HCEC 1CT (cell line): ENCODE data around the gene BAZ1B.
"Not testable (repeated sequence)": the region's sequence is repeated elsewhere in the genome, so short reads cannot be mapped to it uniquely, and the experiment has no call there.

ENCODE experiments used
- DNase-seq: peaks from one replicate; pipeline ENCODE4 v3.0.0-alpha.2; 2017

Gene BAZ1B

DNA sequence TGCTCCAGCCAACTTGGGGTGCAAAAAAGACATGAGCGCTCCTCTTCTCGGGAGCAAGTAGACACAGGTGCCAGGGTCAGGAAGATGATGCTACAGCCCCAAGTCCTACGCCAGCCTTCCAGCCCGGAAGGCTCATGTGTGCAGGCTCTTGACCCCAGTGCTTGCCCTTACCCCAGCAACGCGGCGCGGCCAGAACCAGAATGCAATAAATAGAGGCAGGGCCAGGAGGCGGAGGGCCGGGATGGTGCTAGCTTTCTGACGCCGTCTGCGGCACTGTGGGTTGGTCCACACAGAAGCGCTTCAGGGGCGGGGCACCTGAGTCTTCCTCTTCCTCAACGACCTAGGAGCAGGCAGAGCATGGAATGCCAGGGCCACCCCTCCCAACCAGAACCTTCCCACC is 15.0 kb upstream of the BAZ1B start:
- DNase-seq, result no peak

DNA sequence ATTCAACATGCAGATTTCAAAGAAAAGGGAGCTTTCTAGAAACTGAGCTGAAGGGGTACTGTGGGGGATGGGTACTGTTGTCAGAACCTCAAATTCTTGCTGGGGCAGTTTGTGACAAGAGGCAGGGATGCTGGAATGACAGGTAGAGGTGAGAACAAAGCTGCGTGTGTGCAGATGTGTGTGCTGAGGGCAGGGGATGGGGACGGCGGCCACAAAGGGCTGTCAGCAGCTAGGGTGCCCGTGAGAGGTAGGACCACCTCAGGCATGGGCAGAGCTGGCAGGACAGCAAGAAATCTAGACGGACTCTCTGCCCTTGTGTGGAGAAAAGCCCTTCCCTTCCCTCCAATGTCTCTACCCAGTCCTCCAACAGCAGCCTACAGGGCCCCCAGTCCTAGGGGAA is 14.4 kb upstream of the BAZ1B start:
- no peak for DNase-seq

DNA sequence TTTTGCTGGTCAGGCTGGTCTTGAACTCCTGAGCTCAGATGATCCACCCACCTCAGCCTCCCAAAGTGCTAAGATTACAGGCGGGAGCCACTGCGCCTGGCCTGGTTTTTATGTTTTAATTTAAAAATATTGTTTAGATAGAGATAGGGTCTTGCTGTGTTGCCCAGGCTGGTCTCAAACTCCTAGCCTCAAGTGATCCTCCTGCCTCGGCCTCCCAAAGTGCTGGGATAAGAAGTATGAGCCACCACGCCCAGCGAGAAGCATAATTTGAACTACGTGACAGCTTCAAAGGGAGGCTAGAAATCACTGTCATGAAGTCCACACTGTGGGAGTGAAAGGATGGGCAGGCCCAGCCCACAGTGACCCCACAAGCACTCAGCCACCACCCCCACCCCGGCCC is 13.8 kb upstream of the BAZ1B start:
- DNase-seq, result not testable (repeated sequence)

DNA sequence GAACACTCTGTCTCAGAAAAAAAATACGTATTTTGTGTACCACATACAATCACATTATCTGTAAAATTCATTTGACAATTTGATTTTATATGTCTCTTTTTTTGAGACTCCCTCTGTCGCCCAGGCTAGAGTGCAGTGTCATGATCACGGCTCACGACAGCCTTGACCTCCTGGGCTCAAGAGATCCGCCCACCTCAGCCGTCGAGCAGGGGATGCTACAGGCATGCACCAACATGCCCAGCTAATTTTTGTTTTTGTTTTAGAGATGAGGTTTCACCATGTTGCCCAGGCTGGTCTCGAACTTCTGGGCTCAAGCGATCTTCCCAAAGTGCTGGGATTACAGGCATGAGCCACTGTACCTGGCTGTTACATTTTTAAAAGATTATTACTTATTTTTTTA is 11.6 kb upstream of the BAZ1B start:
- DNase-seq, result no peak

DNA sequence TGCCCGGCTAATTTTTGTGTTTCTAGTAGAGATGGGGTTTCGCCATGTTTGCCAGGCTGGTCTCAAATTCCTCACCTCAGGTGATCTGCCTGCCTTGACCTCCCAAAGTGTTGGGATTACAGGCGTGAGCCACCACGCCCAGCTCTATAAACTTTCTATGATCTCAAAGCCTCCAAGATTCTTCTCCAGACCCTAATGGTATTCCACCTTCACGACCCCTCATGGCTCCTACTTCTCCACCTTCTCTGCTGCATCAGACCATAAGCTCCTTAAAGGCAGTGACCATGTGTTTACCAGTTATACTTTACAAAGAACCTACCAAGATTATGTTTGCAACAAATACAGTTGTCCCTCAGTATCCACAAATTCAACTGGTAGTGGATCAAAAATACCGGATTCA is 10.1 kb upstream of the BAZ1B start:
- no peak for DNase-seq

DNA sequence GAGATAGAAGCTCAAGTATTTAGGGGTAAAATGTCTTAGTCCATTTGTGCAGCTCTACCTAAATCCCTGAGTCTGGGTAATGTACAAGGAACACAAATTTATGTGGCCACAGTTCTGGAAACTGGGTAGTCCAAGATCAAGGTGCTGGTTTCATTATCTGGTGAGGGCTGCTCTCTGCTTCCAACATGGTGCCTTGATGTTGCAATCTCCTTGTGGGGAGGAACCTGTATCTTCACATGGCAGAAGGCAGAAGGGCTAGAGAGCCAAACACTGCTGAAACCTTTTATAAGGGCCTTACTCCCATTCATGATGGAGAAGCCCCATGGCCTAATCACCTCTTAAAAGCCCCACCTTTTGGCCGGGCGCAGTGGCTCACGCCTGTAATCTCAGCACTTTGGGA is 8.7 kb upstream of the BAZ1B start:
- DNase-seq, result no peak

DNA sequence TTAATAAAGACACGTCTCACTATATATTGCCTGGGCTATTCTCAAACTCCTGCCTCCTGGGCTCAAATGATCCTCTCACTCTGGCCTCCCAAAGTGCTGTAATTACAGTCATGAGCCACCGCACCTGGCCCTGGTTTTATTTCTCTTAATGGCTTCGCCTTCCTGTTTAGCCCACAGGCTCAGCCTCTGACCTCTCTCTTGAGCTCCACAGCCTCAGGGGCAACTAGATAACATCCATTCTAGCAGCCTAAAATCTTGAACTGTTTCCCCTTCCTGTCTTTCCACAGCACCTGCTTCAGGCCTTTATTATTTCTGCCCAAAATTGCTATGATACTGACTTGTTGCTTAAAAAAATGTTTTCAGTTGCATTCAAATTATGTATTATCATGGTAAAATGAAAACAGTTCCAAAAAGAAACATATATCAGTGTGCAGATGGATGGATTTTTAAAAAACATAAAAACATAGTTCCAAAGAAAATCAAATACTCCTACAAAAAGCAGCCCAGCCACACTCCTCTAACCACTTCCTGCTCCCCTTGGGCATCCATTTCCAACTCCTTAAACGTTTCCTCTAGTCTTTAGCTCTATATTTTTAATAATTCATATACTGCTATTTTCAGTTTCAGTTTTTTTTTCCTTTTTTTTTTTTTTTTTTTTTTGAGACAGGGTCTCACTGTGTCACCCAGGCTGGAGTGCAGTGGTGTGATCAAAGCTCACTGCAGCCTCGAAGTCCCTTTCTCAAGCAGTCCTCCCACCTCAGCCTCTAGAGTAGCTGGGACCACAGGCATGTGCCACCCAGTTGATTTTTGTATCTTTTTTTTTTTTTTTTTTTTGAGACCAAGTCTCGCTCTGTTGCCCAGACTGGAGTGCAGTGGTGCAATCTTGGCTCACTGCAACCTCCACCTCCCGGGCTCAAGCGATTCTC is 5.1 kb upstream of the BAZ1B start:
- no peak for DNase-seq

DNA sequence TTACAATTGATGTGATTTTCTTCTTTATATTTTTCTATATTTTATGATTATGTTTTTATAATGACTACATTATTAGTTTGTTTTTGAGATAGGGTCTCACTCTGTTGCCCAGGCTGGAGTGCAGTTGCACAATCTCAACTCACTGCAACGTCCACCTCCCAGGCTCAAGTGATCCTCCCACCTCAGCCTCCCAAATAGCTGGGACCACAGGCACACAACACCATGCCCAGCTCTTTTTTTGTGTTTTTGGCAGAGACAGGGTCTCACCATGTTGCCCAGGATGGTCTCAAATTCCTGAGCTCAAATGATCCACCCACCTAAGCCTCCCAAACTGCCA is 4.0 kb upstream of the BAZ1B start:
- not testable (repeated sequence) for DNase-seq

DNA sequence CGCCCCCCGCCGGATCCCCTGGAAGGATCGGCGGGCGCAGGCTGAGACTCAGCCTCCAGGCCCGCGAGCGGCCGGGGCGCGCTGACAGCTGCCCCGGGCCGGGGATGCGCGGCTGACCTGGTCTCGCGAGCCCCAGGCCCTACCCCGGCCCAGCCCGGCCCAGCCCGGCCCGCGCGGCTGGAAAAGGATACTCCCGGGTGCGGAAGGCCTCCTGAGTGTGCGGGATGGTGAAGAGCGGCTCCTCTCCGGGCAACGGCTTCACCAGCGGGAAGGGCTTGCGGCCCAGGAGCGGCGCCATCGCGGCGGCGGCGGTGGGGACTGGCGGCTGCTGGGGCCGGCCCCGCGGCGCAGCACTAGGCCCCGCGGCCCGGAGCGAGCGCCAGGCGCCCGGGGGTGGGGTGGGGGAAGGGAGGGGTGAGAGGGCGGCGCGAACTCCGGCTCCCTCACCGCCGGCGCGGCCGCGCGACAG is 423 bp downstream of the BAZ1B start:
- peak; percentile 45 for DNase-seq

DNA sequence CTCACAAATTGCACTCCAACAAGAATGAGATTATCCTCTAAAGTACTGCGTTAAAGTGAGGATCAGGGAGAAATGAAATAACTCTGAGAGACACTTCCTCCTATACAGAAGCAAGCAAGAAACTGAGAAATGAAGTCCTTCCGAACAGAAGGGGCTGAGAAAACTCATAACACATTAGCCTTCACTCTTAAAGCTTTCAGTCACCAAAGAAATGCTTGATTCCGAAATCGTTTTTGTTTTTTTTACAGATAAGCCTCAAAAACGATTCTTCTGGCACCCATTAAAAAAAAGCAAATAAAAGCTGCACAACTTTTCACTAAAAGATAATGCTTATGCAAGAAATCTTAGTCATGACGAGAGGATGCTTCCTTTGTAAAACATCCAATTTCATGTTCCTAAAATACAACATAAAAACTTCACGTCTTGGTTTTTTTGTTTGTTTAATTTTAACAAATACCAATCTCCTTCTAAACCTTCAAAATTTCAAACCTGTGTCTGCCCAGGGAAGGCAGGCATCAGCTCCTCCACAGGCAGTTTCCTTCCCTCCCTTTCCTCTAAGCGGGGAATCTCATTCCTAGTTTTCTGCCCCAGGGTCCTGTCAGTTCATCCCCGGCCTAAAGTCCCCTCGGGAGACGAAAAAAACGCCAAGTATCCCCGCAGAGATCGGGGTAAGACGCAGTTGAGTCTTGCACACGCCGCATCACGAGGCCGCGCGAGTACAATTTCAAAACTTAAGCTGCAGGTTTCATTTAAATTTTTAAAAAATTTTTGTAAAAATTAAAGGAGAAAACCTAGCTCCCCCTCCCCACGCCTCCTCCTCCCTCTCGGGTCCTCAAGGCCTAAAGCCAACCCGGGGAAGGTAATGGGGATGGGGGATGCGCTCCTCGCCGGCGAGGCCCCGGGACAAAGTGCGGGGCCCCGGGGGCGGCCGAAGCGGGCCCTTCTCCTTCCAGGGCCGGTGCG is 1.1 kb downstream of the BAZ1B start:
- DNase-seq, result no peak

DNA sequence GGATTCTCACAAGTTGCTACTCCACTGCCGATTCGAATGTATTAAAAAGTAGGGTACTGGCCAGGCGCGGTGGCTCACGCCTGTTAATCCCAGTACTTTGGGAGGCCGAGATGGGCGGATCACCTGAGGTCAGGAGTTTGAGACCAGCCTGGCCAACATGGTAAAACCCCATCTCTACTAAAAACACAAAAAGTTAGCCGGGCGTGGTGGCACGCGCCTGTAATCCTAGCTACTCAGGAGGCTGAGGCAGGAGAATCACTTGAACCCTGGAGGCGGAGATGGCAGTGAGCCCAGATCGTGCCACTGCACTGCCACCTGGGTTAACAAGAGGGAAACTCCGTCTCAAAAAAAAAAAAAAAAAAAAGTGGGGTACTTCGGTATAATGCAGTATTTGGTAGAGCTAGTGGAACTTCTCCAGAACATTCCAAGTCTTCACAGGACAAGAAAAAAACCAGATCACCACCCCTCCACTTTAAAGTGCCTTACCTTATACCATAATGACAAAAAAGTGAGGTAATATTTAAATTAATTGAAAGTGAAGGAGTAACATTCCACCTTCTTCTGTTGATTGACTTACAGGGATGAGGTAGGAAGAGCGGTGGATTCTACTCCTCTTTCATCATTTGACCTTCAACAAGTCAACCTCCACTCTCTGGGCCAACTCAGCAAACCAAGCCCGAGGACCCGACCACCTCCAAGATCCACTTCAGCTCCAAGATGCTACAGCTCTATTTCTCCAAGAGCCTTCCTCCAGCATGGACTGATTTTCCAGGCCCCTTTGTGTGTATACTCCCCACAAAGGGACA is 2.0 kb downstream of the BAZ1B start:
- DNase-seq, result no peak

DNA sequence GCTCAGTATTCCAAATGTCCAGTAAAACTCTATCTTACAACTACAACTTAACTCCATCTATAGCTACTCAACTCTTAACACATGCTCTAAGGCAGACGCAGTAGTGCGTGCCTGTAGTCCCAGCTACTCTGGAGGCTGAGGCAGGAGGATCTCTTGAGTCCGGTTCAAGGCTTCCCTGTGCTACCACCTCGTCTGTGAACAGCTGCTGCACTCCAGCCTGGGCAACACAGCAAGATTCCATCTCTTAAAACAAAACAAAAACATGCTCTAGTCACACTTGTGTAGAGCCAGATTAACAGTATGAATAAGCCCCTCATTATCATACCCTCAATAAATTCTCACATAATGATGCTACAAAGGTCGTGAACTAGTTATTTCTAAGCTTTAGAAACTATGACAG is 3.6 kb downstream of the BAZ1B start:
- no peak for DNase-seq

DNA sequence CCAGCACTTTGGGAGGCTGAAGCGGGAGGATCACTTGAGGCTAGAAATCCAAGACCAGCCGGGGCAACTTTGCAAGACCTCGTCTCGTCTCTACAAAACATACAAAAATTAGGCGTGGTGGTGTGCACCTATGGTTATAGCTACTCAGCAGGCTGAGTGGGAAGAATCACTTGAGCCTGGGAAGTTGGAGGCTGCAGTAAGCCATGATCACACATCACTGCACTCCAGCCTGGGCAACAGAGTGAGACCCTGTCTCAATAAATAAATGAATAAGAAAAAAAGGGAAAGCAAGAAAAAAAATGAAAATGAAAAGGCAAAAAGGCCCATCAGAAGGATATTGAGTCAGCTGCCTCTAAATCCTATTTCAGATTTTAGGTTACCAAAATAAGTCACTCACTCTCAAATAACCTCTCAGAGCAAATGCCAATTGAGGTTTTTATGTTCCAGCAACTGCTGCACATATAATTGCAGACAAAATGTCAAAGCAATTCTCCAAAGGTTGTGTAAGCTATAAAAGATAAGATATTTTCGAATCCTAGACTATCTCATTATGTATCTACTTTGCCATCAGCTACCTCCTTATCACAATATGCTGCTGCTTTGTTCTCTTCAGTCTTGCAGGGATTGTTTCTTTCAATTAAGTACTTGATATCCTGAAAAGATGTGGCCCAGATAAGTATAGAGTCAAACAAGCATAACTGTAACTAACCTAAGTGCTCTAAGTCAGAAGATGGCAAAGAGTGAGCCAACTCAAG is 4.7 kb downstream of the BAZ1B start:
- no peak for DNase-seq

DNA sequence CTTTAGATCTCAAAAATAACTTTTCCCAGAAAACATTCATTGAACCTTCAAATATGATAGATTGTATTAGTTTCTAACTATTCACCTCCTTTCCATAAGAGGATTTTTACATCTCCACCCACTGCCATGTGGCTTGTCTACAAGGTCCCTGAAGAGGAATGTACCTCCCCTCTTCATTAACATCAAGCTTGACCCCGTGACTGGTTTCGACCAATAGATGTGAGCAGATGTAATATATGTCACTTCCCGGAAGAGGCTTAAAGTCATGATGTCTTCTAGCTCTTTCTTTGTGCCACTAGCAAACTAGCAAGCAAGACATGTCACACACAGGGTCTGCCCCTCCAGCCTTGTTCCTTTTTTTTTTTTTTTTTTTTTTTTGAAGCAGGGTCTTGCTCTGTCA is 6.9 kb downstream of the BAZ1B start:
- DNase-seq, result no peak

DNA sequence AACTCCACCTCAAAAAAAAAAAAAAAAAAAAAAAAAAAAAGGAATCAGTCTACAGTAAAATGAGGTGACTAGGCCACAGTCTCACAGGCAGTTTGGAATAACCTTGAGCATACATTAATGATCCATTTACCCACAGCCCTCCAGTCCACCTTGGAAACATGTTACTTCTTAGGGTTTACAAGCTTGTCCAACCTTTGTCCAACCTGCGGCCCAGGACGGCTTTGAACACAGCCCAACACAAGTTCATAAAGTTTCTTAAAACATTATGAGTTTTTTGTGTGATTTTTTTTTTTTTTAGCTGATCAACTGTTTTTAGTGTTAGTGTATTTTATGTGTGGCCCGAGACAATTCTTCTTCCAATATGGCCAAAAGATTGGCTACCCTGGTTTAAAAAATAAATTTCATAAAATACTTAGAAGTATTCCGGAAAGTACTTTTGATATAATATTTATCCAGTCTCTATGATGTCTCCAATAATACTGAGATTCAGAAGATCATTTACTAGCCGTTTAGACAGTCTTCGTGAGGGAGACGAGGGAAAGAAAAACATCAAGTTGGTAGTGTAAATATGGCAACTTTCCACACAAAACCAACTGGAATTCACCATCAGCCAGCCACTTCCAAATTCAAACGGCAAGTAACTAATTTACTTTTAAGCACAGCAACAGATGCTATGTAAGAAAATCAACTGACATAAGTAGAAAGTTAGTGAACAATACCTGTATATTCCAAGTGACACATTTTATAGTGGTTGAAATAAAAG is 9.9 kb downstream of the BAZ1B start:
- DNase-seq, result no peak

DNA sequence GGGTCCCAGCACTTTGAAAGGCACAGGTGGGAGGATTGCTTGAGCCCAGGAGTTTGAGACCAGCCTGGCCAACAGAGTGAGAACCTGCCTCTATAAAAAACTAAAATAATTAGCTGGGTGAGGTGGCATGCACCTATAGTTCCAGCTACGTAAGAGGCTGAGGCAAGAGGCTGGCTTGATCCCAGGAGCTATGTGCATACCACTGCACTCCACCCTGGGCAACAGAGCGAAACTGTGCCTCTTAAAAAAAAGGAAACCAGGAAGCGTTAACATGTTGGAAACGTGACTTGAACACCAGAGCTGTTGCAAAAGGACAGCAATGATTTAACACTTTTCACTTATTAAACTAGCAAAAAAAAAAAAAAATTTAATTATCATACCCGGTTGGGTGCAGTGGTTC is 12.6 kb downstream of the BAZ1B start:
- DNase-seq, result no peak

DNA sequence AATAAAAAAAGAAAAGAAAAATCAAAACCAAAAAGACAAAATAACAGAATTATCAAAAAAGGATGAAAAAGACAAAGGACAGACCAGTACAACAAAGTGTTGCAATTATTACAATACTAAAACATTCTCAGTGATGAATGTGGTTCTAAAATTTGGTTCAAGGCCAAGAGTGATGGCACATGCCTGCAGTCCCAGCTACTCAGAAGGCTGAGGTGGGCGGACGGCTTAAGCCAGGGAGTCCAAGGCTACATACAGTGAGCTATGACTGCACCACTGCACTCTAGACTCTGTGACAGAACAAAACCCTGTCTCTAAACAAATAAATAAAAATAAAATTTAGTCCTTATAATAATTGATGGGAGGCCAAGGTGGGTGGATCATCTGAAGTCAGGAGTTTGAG is 14.5 kb downstream of the BAZ1B start:
- no peak for DNase-seq

DNA sequence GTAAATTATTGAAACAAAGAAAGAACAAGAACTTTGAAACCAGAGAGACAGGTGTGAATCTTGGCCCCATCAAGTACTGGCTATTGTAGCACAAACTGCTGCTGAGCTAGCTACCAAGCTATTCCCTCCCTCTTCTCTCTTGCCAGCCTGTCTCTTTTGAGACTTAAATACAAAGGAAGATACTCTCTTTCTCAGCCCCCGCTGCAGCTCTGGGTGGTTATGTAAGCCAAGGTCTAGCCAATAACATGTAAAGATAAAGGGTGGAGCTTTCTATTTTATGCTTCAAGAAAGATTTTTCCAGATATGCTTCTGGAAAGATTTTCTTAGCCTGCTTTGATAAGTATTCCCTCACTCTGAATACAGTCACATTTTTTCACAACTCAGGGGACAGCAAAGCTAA is 17.2 kb downstream of the BAZ1B start:
- no peak for DNase-seq

DNA sequence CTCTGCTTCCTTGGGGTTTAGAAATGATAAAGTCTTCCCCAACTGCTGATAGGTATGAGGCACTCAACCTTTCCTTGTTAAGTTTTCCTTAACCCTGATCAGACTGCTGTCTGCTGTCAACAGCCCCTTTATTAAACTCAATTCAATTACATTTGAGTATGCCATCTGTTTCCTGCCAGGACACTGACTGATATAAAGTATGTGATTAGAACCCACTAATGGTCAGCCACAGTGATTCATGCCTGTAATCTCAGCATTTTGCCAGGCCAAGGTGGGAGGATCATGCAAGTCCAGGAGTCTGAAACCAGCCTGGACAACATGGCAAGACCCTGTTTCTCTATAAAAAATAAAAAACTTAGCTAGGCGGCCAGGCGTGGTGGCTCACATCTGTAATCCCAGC is 18.1 kb downstream of the BAZ1B start:
- no peak for DNase-seq

DNA sequence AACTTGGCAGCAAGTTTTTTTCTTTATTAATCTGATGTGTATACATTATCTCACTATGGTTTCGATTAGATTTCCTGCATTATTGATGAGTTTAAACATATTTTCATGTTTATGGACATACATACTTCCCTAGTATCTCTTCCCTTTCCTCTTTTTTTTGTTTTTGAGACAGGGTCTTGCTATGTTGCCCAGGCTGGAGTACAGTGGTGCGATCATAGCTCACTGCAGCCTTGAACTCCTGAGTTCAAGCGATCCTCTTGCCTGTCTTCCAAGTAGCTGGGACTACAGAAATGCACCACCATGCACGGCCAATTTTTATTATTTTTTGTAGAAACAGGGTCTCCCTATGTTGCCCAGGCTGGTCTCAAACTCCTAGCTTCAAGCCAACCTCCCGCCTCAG is 18.9 kb downstream of the BAZ1B start:
- no peak for DNase-seq

DNA sequence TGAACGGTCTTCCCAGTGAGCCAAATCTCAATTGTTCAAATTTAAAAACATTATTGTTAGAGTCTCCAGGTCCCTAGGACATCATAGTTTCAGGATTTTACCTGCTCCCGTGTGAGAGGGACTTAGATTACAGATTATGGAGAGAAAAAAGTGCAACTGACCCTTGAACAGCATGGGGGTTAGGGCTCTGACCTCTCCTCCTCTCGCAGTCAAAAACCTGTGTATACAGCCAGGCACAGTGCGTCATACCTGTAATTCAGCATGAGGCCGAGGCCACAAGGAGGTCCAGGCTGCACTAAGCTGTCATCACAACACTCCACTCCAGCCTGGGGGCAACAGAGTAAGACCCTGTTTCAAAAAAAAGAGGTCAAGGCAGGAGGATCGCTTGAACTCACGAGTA is 25.5 kb downstream of the BAZ1B start:
- DNase-seq, result no peak

DNA sequence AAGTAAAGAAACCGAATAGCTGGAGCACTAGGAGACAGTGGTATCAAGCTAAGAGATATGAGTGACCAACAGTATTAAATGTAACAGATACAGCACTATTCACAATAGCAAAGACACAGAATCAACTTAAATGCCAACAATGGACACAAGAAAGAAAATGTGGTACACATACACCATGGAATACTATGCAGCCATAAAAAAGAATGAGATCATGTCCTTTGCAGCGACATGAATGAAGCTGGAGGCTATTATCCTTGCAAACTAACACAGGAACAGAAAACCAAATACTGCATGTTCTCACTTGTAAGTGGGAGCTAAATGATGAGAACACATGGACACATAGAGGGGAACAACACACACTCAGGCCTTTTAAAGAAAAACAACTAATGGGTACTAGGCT is 26.6 kb downstream of the BAZ1B start:
- not testable (repeated sequence) for DNase-seq
